ENCODE measurements around the gene LRMDA. TPM values are rescaled to one million over a fixed set of nuclear protein-coding genes. Genes with fewer than 3 reads are reported as not detected.

Gene LRMDA
- polyA plus RNA-seq, 2 of the 4 experiments (the other 2 are of a cell fraction) = 4.6 to 5.2 TPM

GRCh38 chr10:76309741-76310587 is 878.5 kb downstream of the LRMDA start:
- CTCF ChIA-PET = interaction anchor here (1.1 kb wide), 1 partner anchor 837 kb away, joined by 3 read pairs; no protein-coding TSS in a partner anchor
- POLR2A ChIA-PET = no interaction called here
- H3K27ac ChIP-seq = no peak overlapping the region

GRCh38 chr10:76310588-76311080 is 879.2 kb downstream of the LRMDA start:
- POLR2A ChIA-PET = no interaction called here
- no peak for FAIRE-seq
- WGBS (ENCODE audit: missing lambda C conversion rate) = 18% methylated on average over 1 of the region's 1 CpG
- ATAC-seq = no peak
- H3K4me3 ChIP-seq = no peak overlapping the region
- no peak for DNase-seq (ENCODE audit: low read depth in 1 of 2, low spot score in 1 of 2)
- H3K4me2 ChIP-seq = no peak overlapping the region
- no peaks in the 10 kb centered on the region for H3K4me1 ChIP-seq
- CTCF ChIA-PET = interaction anchor here (1.1 to 2.5 kb wide), 3 partner anchors 13 to 838 kb away, joined by 3 to 11 read pairs (median 7); no protein-coding TSS in a partner anchor
- TF ChIP-seq FOSL2 (IDR thresholded peaks at IDR 0.05) = no peak
- no peak for TF ChIP-seq FOSL2 (CRISPR knock-in tag; IDR thresholded peaks at IDR 0.05)
- no peak for TF ChIP-seq GATA3 (IDR thresholded peaks at IDR 0.05; ENCODE audit: borderline replicate concordance)
- no peak for TF ChIP-seq MAZ (IDR thresholded peaks at IDR 0.05; ENCODE audit: borderline replicate concordance, low read depth, low read length)
- no peak for TF ChIP-seq NFE2L2 (conservative IDR thresholded peaks at IDR 0.05; ENCODE audit: low read length)
- TF ChIP-seq RARB (CRISPR knock-in tag; IDR thresholded peaks at IDR 0.05) = no peak
- TF ChIP-seq ZSCAN20 (CRISPR knock-in tag; IDR thresholded peaks at IDR 0.05) = no peak
- no peak for TF ChIP-seq HOXA7 (CRISPR knock-in tag; IDR thresholded peaks at IDR 0.05)
- no peak for TF ChIP-seq CBX2 (IDR thresholded peaks at IDR 0.05; ENCODE audit: borderline replicate concordance, low read depth)
- TF ChIP-seq EHF (CRISPR knock-in tag; IDR thresholded peaks at IDR 0.05) = no peak
- TF ChIP-seq HES2 (IDR thresholded peaks at IDR 0.05) = no peak
- no peak for TF ChIP-seq POLR2AphosphoS2 (conservative IDR thresholded peaks at IDR 0.05; ENCODE audit: low read length)
- TF ChIP-seq RAD21 (conservative IDR thresholded peaks at IDR 0.05 in 1 of 2, IDR thresholded peaks at IDR 0.05 in 1 of 2) = no peak
- no peak for TF ChIP-seq TP53 (CRISPR knock-in tag; IDR thresholded peaks at IDR 0.05)
- TF ChIP-seq HDAC2 (IDR thresholded peaks at IDR 0.05) = no peak
- no peaks in the 10 kb centered on the region for H3K9me3 ChIP-seq
- H3K27ac ChIP-seq = no peak overlapping the region

More at GRCh38 chr10:76309741-76310587, 878.5 kb downstream of the LRMDA start:
- H3K4me1 ChIP-seq = no peaks in the 10 kb centered on the region
- no peak overlapping the region for H3K4me3 ChIP-seq
- no peak overlapping the region for H3K4me2 ChIP-seq
- ATAC-seq = no peak
- H3K9me3 ChIP-seq = no peaks in the 10 kb centered on the region
- WGBS (ENCODE audit: missing lambda C conversion rate) = 78% methylated on average over 7 of the region's 7 CpGs
- DNase-seq (ENCODE audit: low read depth in 1 of 2, low spot score in 1 of 2) = no peak
- TF ChIP-seq SMC3 (IDR thresholded peaks at IDR 0.05) = no peak
- no peak for TF ChIP-seq HMGXB4 (CRISPR knock-in tag; IDR thresholded peaks at IDR 0.05; ENCODE audit: borderline replicate concordance)
- no peak for TF ChIP-seq HES2 (IDR thresholded peaks at IDR 0.05)
- TF ChIP-seq NFE2L2 (conservative IDR thresholded peaks at IDR 0.05; ENCODE audit: low read length) = no peak
- no peak for TF ChIP-seq ATOH8 (CRISPR knock-in tag; IDR thresholded peaks at IDR 0.05; ENCODE audit: low read depth)
- no peak for TF ChIP-seq CBX8 (IDR thresholded peaks at IDR 0.05)
- TF ChIP-seq BHLHE40 (IDR thresholded peaks at IDR 0.05; ENCODE audit: low read depth, low read length) = no peak
- no peak for TF ChIP-seq ZC3H11A (IDR thresholded peaks at IDR 0.05)
- TF ChIP-seq HOXB13 (CRISPR knock-in tag; IDR thresholded peaks at IDR 0.05; ENCODE audit: low read depth) = no peak
- TF ChIP-seq TP53 (CRISPR knock-in tag; IDR thresholded peaks at IDR 0.05) = no peak
- no peak for TF ChIP-seq JUN (IDR thresholded peaks at IDR 0.05)
- TF ChIP-seq ELK1 (IDR thresholded peaks at IDR 0.05; ENCODE audit: low read depth, low read length) = no peak
- no peak for TF ChIP-seq CHD2 (IDR thresholded peaks at IDR 0.05; ENCODE audit: low read length, partially characterized antibody)
- TF ChIP-seq NR3C1 (IDR thresholded peaks at IDR 0.05) = no peak
- no peak for TF ChIP-seq FOXS1 (CRISPR knock-in tag; IDR thresholded peaks at IDR 0.05)
- TF ChIP-seq E2F6 (IDR thresholded peaks at IDR 0.05; ENCODE audit: borderline replicate concordance, low read depth) = no peak
- TF ChIP-seq ZNF302 (CRISPR knock-in tag; IDR thresholded peaks at IDR 0.05) = no peak
- no peak for TF ChIP-seq CEBPB (IDR thresholded peaks at IDR 0.05)
- no peak for FAIRE-seq

Data from A549 (cell line).